Measurements from ENCODE around the gene ITPA. TPM values are rescaled to one million over a fixed set of nuclear protein-coding genes. Genes with fewer than 3 reads are reported as not detected.

Gene ITPA
- total and polyA plus RNA-seq, 2 of the 8 experiments (the other 6 are each of a cell fraction or from before 2014, with no cell fraction given), result 88.2 to 94.0 TPM

- no peak overlapping the region for H3K18ac ChIP-seq (ENCODE audit: extremely low read depth, low read length)
- DNase-seq (ENCODE audit: low read depth in 1 of 2, low spot score in 2 of 2) (no peak), FAIRE-seq (no peak)
- H3K36me3 ChIP-seq (ENCODE audit: control insufficient read depth in 2 of 4, insufficient read depth in 4 of 4, low read length in 3 of 4), result peaks cover 20 to 68% (median 43%) of the 10 kb centered on the region in 4 experiments
- WGBS, 2 experiments (ENCODE audit: extremely low coverage in 1 of 2, insufficient coverage in 1 of 2, insufficient read length in 1 of 2, insufficient replicate concordance in 2 of 2, low coverage in 1 of 2, low lambda C conversion rate in 2 of 2, missing lambda C conversion rate in 1 of 2), result 95% methylated on average over 13 of the region's 14 CpGs; no CpG with 5 or more reads in 1 of the 2 experiments
- no peak overlapping the region for H4K8ac ChIP-seq (ENCODE audit: extremely low read depth, insufficient read depth, low read length)
- ChIA-PET POLR2A (ENCODE audit: partially characterized antibody) (interaction anchor here (1.2 to 1.3 kb wide), 2 partner anchors 9 to 34 kb away, joined by 3 to 4 read pairs; partner anchors contain the start of genes FASTKD5 and UBOX5), CTCF (ENCODE audit: partially characterized antibody) (interaction anchor here (0.5 to 1.1 kb wide), 2 partner anchors 16 to 26 kb away, joined by 3 to 4 read pairs; no protein-coding TSS in a partner anchor)
- H3K23me2 ChIP-seq (ENCODE audit: low read depth, low read length), result no peaks in the 10 kb centered on the region
- no peak overlapping the region for H2BK20ac ChIP-seq (ENCODE audit: low read length)
- no peak overlapping the region for H2BK120ac ChIP-seq (replicated peaks; ENCODE audit: low read depth, low read length)
- no peak overlapping the region for H2BK15ac ChIP-seq (ENCODE audit: low read length)
- H3K4ac ChIP-seq (replicated peaks; ENCODE audit: insufficient read length, low read depth, low read length), result no peak overlapping the region
- no peak overlapping the region for H4K5ac ChIP-seq (ENCODE audit: insufficient read length, low read depth, low read length)
- no peak overlapping the region for H3K56ac ChIP-seq (replicated peaks; ENCODE audit: insufficient read length, low read depth, low read length)
- no peak overlapping the region for H2AFZ ChIP-seq (ENCODE audit: low read length)
- H3K4me1 ChIP-seq (replicated peaks in 1 of 4; ENCODE audit: control insufficient read depth in 3 of 4, insufficient read depth in 4 of 4, low read length in 3 of 4), result no peaks in the 10 kb centered on the region
- H3K27me3 ChIP-seq (replicated peaks in 1 of 4; ENCODE audit: control insufficient read depth in 3 of 4, extremely low read depth in 1 of 4, insufficient read depth in 3 of 4, low read length in 3 of 4), result no peaks in the 10 kb centered on the region
- no peaks in the 10 kb centered on the region for H3K79me2 ChIP-seq (ENCODE audit: control insufficient read depth in 1 of 2, insufficient read depth in 2 of 2, low read length in 2 of 2)
- H3K4me3 ChIP-seq (ENCODE audit: extremely low read depth in 1 of 4, insufficient read depth in 2 of 4, low read depth in 3 of 4, low read length in 4 of 4), result no peak overlapping the region
- H3K9me3 ChIP-seq (ENCODE audit: insufficient read depth in 2 of 2, low read depth in 1 of 2, low read length in 1 of 2), result no peaks in the 10 kb centered on the region
- peaks cover 6 to 13% of the 10 kb centered on the region in 2 experiments for H4K20me1 ChIP-seq (replicated peaks in 1 of 2; ENCODE audit: control insufficient read depth in 1 of 2, insufficient read depth in 2 of 2, low read length in 2 of 2)
- no peak overlapping the region for H2BK5ac ChIP-seq (ENCODE audit: low read depth, low read length)
- no peak overlapping the region for H3K27ac ChIP-seq (ENCODE audit: low read depth, low read length)
- no peak overlapping the region for H4K91ac ChIP-seq (replicated peaks; ENCODE audit: insufficient read length, low read length)
- H3K9ac ChIP-seq (replicated peaks in 1 of 4; ENCODE audit: extremely low read depth in 1 of 4, low read depth in 3 of 4, low read length in 3 of 4), result no peak overlapping the region
- no peak overlapping the region for H3K4me2 ChIP-seq (ENCODE audit: insufficient read depth in 1 of 2, low read depth in 2 of 2, low read length in 2 of 2)
- H2BK12ac ChIP-seq (ENCODE audit: low read depth, low read length), result no peak overlapping the region
- no peaks in the 10 kb centered on the region for H3K79me1 ChIP-seq (ENCODE audit: low read depth, low read length)
- no peak overlapping the region for H3K14ac ChIP-seq (ENCODE audit: insufficient read length)
- H2AK5ac ChIP-seq (ENCODE audit: low read depth, low read length), result no peak overlapping the region
- H3K23ac ChIP-seq (ENCODE audit: insufficient read length), result no peak overlapping the region
- TF ChIP-seq RAD21 (IDR thresholded peaks at IDR 0.05 in 1 of 2, conservative IDR thresholded peaks at IDR 0.05 in 1 of 2; ENCODE audit: low read depth in 2 of 2, low read length in 2 of 2), result no peak
- TF ChIP-seq KDM4A (IDR thresholded peaks at IDR 0.05; ENCODE audit: low read depth, low read length, severe bottlenecking), result no peak
- TF ChIP-seq POLR2AphosphoS5 (IDR thresholded peaks at IDR 0.05; ENCODE audit: low read depth, low read length), result no peak
- no peak for TF ChIP-seq YY1 (IDR thresholded peaks at IDR 0.05; ENCODE audit: low read depth, low read length)
- no peak for TF ChIP-seq RNF2 (IDR thresholded peaks at IDR 0.05; ENCODE audit: borderline replicate concordance, low read depth, low read length, missing control alignments, poor library complexity, severe bottlenecking)
- no peak for TF ChIP-seq PHF8 (conservative IDR thresholded peaks at IDR 0.05; ENCODE audit: low read depth, low read length)
- TF ChIP-seq RFX5 (IDR thresholded peaks at IDR 0.05; ENCODE audit: borderline replicate concordance, low read depth, low read length), result no peak
- TF ChIP-seq CBX5 (IDR thresholded peaks at IDR 0.05; ENCODE audit: low read depth, low read length), result no peak
- TF ChIP-seq SUZ12 (IDR thresholded peaks at IDR 0.05; ENCODE audit: low read length), result no peak
- TF ChIP-seq GTF2F1 (IDR thresholded peaks at IDR 0.05; ENCODE audit: borderline replicate concordance, low read depth, low read length), result no peak
- no peak for TF ChIP-seq ZNF274 (IDR thresholded peaks at IDR 0.05; ENCODE audit: borderline replicate concordance, extremely low read depth, low read length)
- TF ChIP-seq BCL11A (IDR thresholded peaks at IDR 0.05; ENCODE audit: low read depth in 2 of 2, low read length in 2 of 2), result no peak
Observed at GRCh38 chr20:3193806-3194616, 15.3 kb upstream of the ITPA start.
